Heart left ventricle (tissue), 16 donors: ENCODE measurements around the gene IL17A. TPM values are rescaled to one million over a fixed set of nuclear protein-coding genes. Genes with fewer than 3 reads are reported as not detected.

Experiments
- ATAC-seq, 4 donors: fragments of 200-7000 bp; cut with Tn5 transposase; one replicate each; pipeline ENCODE4 v1.9.1; 2020 to 2022; ENCODE audit warnings: moderate library complexity in 4 of 4, mild to moderate bottlenecking in 3 of 4, moderate number of reproducible peaks in 1 of 4
- DNase-seq, 5 donors: peaks; one replicate each; pipeline ENCODE4 v3.0.0-alpha.2; 2020
- H3K27ac ChIP-seq, 12 donors: fragments of 200-600 bp; sonication (generic) in 4 of 12; one replicate each; pipeline versions ENCODE4 v1.5.0 to v1.8.0; 2016 to 2022; ENCODE audit warnings: mild to moderate bottlenecking in 2 of 12
- H3K27me3 ChIP-seq, 9 donors: fragments of 200-600 bp; sonication (generic) in 2 of 9; one replicate each; pipeline versions ENCODE4 v1.5.1 to v1.8.0; 2016 to 2022; ENCODE audit warnings: mild to moderate bottlenecking in 3 of 9
- H3K36me3 ChIP-seq, 9 donors: fragments of 200-600 bp; sonication (generic) in 2 of 9; one replicate each; pipeline versions ENCODE4 v1.5.0 to v1.8.0; 2018 to 2022; ENCODE audit warnings: mild to moderate bottlenecking in 2 of 9
- H3K4me1 ChIP-seq, 12 donors: fragments of 200-600 bp; sonication (generic) in 4 of 12; one replicate each; pipeline versions ENCODE4 v1.5.0 to v1.8.0; 2016 to 2022; ENCODE audit warnings: mild to moderate bottlenecking in 3 of 12
- H3K4me3 ChIP-seq, 12 donors: fragments of 200-600 bp; sonication (generic) in 4 of 12; one replicate each; pipeline versions ENCODE4 v1.5.0 to v1.8.0; 2017 to 2022; ENCODE audit warnings: mild to moderate bottlenecking in 9 of 12, moderate library complexity in 4 of 12
- H3K9me3 ChIP-seq, 12 donors: fragments of 200-600 bp; sonication (generic) in 4 of 12; one replicate each; pipeline versions ENCODE4 v1.5.0 to v1.8.0; 2016 to 2022; ENCODE audit warnings: mild to moderate bottlenecking in 1 of 12
- POLR2A ChIP-seq, 2 donors: fragments of 450-650 bp; IDR thresholded peaks; one replicate each; pipeline ENCODE4 v1.6.1; 2017; ENCODE audit warnings: antibody characterized with exemption in 2 of 2, mild to moderate bottlenecking in 2 of 2, moderate library complexity in 2 of 2
- WGBS, 4 donors: extraction: QIAGEN DNeasy Blood & Tissue Kit in 2 of 4; methylation state at CpG; one replicate each; pipeline versions ENCODE4 v1.1.5 to v1.1.7; 2013 to 2018; 5-methylcytosine and 5-hydroxymethylcytosine counted together
- intact Hi-C, 10 donors: fragments of 100-400 bp; cut with DNase I; formaldehyde crosslinking; loops; one replicate each; pipeline versions ENCODE4 v1.11.1 to v1.14.2; 2022
- long read RNA-seq, 3 donors: library from polyadenylated mRNA; unstranded; transcript quantifications; one replicate each; pipeline ENCODE4 v2.0.0, GENCODE V29; 2020 to 2021
- polyA plus RNA-seq, 2 donors: library from polyadenylated mRNA; stranded (reverse); fragments of 200-250 nt; gene quantifications; one replicate each; pipeline ENCODE4 v1.2.3, GENCODE V29; 2013
- total RNA-seq, 9 donors: library from RNA; depleted of rRNA in 2 of 9; stranded (reverse); fragments of >200 nt in 2 of 9; fragmentation: NEBNext Ultra II Directional in 3 of 9; extraction: Animal tissue kit (Norgen Biotek cat#: 25700) in 3 of 9; gene quantifications; one replicate each; pipeline versions ENCODE4 v1.1.0 to v1.2.4, GENCODE V29; 2016 to 2023
- TF ChIP-seq, protein P1 (sequence below), 12 donors: fragments of 200-600 bp; sonication (generic) in 4 of 12; IDR thresholded peaks; one replicate each; pipeline versions ENCODE4 v1.5.0 to v1.8.0; 2018 to 2022; ENCODE audit warnings: antibody characterized with exemption in 12 of 12, mild to moderate bottlenecking in 5 of 12
- donor health status: ischemic (EF 13 %, LVEDD 7.1; RV severe dilation, severe dysfunction).
- donor health status: healthy with polysubstance abuse.
- donor health status: DM: no; HTN: yes; CAD: no.
- donor health status: DM: no; HTN: no; CAD: no.
- donor health status: ischemic (EF 25% LVEDD 6.9; RV normal size, moderate dysfunction).
- donor health status: ischemic (EF 25% LVEDD 5.7; RV mildly dilated, moderate dysfunction).
- donor health status: healthy.
- donor health status: DM: yes; HTN: yes; CAD: no.
- donor health status: ischemic (EF 35%, LVEDD 5.7; RV mildly dilated, moderate dysfunction).
- donor health status: nonischemic (EF 11% LVEDD 7.7; RV severe dilation, severe dysfunction).
- donor health status: DM: yes; HTN: yes; CAD: no.
- donor health status: PGD.
- donor health status: ischemic (EF 29% LVEDD 5.4; RV normal size, mild dysfunction).
- donor health status: nonischemic (EF 23%, LVEDD 6.1; RV moderate dilation, normal function).

IL17A gene
- total RNA-seq: not detected
- polyA plus RNA-seq: not detected
- long read RNA-seq, donor 1: 0 reads
- long read RNA-seq, donor 2: 0 reads
- long read RNA-seq, donor 3: 0 reads

DNA sequence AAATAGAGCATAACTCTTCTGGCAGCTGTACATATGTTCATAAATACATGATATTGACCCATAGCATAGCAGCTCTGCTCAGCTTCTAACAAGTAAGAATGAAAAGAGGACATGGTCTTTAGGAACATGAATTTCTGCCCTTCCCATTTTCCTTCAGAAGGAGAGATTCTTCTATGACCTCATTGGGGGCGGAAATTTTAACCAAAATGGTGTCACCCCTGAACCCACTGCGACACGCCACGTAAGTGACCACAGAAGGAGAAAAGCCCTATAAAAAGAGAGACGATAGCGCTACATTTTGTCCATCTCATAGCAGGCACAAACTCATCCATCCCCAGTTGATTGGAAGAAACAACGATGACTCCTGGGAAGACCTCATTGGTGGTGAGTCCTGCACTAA, at the start of gene IL17A:
Gene IL17A, plus strand, starts transcription at position 301 of the 400 bp plus-strand sequence. Its CDS starts 57 bp downstream, at position 358.
- TF ChIP-seq POLR2A (IDR thresholded peaks at IDR 0.05): no peak
- TF ChIP-seq, protein P1, sequence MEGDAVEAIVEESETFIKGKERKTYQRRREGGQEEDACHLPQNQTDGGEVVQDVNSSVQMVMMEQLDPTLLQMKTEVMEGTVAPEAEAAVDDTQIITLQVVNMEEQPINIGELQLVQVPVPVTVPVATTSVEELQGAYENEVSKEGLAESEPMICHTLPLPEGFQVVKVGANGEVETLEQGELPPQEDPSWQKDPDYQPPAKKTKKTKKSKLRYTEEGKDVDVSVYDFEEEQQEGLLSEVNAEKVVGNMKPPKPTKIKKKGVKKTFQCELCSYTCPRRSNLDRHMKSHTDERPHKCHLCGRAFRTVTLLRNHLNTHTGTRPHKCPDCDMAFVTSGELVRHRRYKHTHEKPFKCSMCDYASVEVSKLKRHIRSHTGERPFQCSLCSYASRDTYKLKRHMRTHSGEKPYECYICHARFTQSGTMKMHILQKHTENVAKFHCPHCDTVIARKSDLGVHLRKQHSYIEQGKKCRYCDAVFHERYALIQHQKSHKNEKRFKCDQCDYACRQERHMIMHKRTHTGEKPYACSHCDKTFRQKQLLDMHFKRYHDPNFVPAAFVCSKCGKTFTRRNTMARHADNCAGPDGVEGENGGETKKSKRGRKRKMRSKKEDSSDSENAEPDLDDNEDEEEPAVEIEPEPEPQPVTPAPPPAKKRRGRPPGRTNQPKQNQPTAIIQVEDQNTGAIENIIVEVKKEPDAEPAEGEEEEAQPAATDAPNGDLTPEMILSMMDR (IDR thresholded peaks at IDR 0.05): no peak
- ATAC-seq (no peak), DNase-seq (no peak)
- no peak within 1 kb of the TSS for H3K27ac ChIP-seq
- WGBS, 4 donors: 94 to 98% (median 97%) methylated on average over 7 of the region's 7 CpGs
- intact Hi-C loops: no loop called here
- H3K4me1 ChIP-seq: no peaks in the 10 kb centered on the region
- H3K4me3 ChIP-seq: no peak within 1 kb of the TSS
- H3K27me3 ChIP-seq: peaks cover 0 to 8% (median 0%) of the 10 kb centered on the region in 9 donors
- H3K36me3 ChIP-seq: no peaks in the 10 kb centered on the region
- no peaks in the 10 kb centered on the region for H3K9me3 ChIP-seq

GRCh38 chr6:52136934-52137467, 49.2 kb upstream of the IL17A start:
- peaks cover 0 to 11% (median 0%) of the 10 kb centered on the region in 9 donors for H3K27me3 ChIP-seq
- no peaks in the 10 kb centered on the region for H3K9me3 ChIP-seq
- H3K36me3 ChIP-seq: no peaks in the 10 kb centered on the region
- no peak overlapping the region for H3K27ac ChIP-seq
- intact Hi-C loops: no loop called here
- TF ChIP-seq POLR2A (IDR thresholded peaks at IDR 0.05): no peak
- DNase-seq: no peak
- no peak for ATAC-seq
- H3K4me1 ChIP-seq: peaks cover 0 to 12% (median 0%) of the 10 kb centered on the region in 12 donors
- WGBS, 4 donors: 55 to 67% (median 60%) methylated on average over 12 of the region's 12 CpGs
- no peak overlapping the region for H3K4me3 ChIP-seq

- H3K36me3 ChIP-seq: no peaks in the 10 kb centered on the region
- no peak for ATAC-seq
- H3K4me1 ChIP-seq: peaks cover 0 to 12% (median 0%) of the 10 kb centered on the region in 12 donors
- H3K27me3 ChIP-seq: peaks cover 0 to 11% (median 0%) of the 10 kb centered on the region in 9 donors
- intact Hi-C loops: no loop called here
- no peaks in the 10 kb centered on the region for H3K9me3 ChIP-seq
- no peak for DNase-seq
- 84 to 89% (median 85%) methylated on average over 4 of the region's 4 CpGs for WGBS, 4 donors
- no peak overlapping the region for H3K4me3 ChIP-seq
- no peak for TF ChIP-seq POLR2A (IDR thresholded peaks at IDR 0.05)
- TF ChIP-seq, protein P1 (IDR thresholded peaks at IDR 0.05): no peak
- no peak overlapping the region for H3K27ac ChIP-seq
Observed at GRCh38 chr6:52138284-52138683, 47.9 kb upstream of the IL17A start.

DNA sequence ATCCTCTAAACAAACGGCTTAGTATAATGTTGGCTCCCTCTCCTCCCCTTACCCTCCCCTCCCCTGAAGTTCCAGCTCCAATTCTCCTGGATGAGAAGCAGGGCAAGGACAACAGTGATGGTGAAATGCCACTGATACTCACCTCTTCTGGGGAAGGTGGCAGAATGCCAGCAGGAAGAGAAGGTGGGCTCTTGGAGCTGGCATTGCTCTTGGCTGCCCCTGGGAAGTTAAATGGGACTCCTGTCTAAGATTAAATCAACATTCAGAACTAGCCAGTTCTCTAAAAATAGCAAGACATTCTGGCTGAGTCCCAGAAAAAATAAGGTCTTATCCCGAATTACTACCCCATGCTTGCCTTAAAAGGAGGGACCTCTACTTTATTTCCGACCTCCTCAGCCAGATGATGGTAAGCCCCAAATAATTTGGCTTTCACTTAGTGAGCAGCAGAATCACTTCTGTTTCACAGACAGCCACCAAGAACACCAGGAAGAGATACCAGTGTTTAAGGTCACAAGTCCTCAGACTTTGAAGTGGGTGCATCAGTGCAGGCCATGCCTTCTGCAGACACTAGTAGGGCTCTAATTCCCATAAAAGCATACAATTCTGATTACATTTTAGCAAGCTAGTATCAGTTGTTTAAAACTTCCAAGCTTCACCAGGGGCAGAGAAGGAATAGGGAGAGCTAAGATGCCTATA, 46.0 kb upstream of the IL17A start:
- Histone ChIP-seq H3K4me3 (no peak overlapping the region), H3K4me1 (peaks cover 0 to 12% (median 0%) of the 10 kb centered on the region in 12 donors), H3K27ac (no peak overlapping the region), H3K27me3 (peaks cover 0 to 16% (median 0%) of the 10 kb centered on the region in 9 donors), H3K9me3 (no peaks in the 10 kb centered on the region), H3K36me3 (no peaks in the 10 kb centered on the region)
- intact Hi-C loops: no loop called here
- TF ChIP-seq POLR2A (IDR thresholded peaks at IDR 0.05): no peak
- TF ChIP-seq, protein P1 (IDR thresholded peaks at IDR 0.05): no peak
- DNase-seq: no peak
- 15 to 26% (median 21%) methylated on average over 3 of the region's 3 CpGs for WGBS, 4 donors
- ATAC-seq: peak in 1 of 4 donors; percentile 18
